ENCODE measurements around the gene LIMA1. TPM values are rescaled to one million over a fixed set of nuclear protein-coding genes. Genes with fewer than 3 reads are reported as not detected.
A peak's percentile ranks its signal among the peaks of the same experiment; 100 is the strongest.
"Not testable (repeated sequence)": the region's sequence is repeated elsewhere in the genome, so short reads cannot be mapped to it uniquely, and the experiment has no call there.

Gene LIMA1
- polyA plus RNA-seq, 1 donor: 93.6 TPM

DNA sequence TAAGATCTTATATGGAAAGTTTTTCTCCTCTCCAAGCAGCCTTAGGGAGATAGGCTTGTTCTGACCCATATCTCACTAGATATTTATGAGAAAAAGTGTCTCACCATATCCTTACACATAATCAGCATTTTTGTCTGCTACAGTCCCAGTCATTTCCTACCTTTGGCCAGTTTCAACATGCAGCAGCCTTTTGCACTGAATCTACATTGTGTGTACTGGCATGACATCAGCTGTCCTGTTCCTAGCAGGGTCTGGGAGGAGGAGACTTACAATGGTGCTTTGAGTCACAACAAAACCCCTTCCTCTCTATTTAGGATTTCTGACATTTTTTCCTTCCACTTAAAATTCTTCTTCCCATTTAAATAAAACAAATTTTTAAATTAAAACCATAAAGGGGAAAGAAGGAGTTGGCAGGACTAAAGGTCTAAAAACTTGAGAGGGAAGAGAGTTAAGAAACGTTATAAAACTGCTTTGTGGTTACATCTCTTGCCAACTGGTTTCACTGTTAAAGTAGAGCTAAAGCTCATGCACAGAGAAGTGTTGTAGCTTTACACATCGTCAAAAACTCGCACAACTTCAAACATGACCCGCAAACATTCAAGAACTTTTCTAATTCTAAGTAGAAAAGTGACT lies 62.8 kb downstream of the LIMA1 start:
- no peak for DNase-seq

DNA sequence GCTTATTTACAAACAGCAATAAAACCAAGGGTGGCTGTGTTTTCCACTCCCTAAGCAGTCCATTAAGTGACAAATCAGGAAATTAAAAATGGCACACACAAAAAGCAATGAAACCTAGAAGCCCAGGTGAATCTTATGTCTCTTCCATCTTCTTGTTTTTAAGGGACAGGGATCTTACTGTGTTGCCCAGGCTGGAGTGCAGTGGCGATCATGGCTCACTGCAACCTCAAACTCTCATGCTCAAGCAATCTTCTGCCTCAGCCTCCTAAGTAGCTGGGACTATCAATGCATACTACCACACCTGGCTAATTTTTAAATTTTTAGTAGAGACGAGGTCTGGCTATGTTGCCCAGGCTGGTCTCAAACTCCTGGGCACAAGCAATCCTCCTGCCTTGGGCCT lies 63.8 kb downstream of the LIMA1 start:
- DNase-seq: no peak

DNA sequence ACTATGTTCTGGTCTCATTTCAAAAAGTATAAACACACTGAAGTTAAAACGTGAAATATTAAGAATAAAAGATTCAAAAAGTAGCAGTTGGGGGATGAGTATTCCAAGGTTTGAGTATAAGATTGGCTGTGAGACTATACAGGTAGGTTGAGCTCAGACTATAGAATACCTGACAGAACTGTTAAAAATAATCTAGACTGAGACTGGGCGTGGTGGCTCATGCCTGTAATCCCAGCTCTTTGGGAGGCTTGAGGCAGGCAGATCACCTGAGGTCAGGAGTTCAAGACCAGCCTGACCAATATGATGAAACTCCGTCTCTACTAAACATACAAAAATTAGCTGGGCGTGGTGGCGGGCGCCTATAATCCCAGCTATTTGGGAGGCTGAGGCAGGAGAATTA lies 64.3 kb downstream of the LIMA1 start:
- not testable (repeated sequence) for DNase-seq

DNA sequence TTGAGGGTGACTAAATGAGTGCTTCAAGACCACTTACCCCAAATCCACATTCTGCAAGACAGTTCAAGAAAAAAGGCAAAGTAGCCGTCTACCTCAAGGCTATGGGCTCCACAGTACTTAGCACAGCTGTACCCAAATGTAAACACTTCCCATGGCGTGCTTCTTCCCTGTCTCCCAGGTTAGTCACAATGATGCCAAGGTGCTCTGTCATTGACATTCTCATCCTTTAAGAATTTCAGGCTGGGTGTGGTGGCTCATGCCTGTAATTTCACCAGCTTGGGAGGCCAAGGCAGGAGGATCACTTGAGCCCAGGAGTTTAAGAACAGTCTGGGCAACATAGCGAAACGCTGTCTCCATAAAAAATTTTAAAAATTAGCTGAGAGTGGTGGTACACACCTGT lies 64.9 kb downstream of the LIMA1 start:
- no peak for DNase-seq

DNA sequence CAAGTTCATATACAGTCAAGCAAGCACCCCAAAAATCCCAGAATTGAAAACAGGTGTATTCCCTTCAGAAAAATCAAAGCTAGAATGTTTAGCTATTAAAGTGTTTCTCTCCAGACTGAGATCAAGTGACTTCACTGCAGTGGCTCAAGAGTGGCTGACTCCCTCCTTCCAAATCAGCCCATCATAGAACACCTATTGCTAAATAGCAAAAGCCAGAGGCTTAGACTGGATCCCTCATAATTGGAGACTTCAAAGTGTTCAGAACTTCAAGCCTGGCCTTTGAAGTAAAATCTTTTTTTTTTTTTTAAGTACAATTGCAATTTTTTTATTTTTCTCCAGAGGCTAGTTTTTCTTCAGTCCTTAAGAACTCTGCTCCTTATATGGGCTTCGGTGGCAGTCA lies 66.1 kb downstream of the LIMA1 start:
- DNase-seq: no peak

DNA sequence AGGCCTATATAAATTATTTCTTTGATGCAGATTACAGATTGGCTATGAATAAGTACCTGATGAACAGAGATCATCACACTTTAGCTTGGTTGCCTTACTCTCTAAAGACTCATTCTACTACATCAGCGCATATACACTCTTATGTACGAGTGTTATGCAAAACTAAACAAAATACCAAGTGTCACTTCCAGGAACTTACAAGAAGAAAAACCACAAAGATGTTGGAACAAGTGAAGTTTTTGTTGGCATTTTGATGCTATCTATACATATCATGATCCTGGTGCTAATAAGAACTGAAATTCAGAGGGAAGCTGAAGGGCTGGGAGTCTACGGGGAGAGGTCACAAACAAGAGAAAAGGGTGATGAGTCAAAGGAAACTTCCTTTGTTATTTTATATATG lies 68.3 kb downstream of the LIMA1 start:
- no peak for DNase-seq

DNA sequence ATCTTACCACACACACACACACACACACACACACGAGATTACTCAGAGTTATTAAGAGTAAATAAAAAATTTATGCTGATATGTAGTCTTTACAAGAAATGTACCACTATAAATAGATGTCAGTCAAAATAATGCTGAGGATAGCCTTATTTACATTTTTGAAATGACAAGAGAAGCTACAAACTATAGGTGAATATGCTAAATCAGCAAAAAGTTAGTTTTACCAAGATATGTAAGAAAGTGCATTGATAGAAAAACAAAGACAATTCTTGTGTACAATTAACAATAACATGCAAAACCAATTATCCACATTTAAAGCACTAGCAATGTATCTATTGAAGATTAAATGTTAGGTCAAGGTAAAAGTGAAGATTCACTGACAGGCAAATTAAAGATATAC lies 69.3 kb downstream of the LIMA1 start:
- no peak for DNase-seq

DNA sequence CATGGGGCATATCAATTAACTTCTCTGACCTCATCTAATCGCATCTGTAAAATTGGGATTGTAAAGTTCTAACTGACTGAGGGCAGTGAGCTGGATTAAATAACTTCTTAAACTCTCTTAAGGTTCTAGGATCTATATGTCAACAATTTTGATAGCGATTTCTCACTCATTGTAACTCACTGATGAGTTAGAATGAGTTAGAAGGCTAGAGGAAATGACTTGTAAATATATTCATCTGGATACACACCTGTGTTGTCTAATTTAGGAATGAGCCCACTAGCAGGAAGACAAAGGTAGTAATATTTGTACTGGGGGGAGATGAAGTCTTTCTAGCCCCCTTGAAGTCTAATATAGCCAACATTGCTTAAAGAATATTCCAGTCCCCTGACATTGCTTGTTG lies 69.9 kb downstream of the LIMA1 start:
- no peak for DNase-seq

DNA sequence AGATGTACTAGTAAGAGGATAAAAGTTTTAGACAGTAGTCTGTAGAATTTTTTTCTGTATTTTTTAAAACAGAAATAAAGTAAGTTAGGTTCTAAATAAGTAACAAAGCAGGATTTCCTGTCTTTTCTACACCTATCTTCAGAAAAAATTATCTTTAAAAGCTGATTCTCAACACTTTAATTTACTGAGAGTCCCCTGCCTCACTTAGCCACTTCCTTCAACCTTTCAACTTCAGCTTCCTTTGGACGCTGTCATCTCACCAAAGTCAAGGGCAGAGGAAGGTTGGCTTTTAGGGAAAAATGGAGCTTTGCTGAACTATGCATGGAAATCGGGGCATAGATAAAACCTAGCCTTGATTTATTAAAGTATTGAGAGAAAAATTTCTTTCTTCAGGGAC lies 71.3 kb downstream of the LIMA1 start:
- DNase-seq: no peak

DNA sequence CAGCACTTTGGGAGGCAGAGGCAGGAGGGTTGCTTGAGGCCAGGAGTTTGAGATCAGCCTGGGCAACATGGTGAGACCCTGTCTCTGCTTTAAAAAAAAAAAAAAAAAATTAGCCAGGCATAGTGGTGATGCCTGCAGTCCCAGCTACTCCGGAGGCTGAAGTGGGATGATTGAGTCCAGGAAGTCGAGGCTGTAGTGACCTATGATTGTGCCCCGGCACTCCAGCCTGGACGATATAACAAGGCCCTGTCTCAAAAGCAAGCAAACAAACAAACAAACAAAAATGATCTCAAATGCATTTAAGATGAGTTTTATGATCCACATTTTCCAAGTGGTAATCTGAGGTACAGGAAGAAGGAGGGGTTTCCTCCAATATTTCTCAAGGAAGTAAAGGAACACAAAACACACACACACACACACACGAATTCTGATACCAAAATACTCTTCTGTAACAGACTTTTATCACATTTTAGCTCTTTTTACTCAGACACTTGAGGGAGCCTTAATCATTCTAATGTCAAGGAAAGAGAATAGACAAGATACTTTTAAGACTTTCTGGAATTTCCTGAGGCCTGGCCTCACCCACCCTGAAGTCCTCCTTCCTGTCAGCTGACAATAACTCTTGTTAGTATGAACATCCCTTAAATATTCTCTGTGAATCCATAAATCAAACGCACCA lies 71.8 kb downstream of the LIMA1 start:
- no peak for DNase-seq

DNA sequence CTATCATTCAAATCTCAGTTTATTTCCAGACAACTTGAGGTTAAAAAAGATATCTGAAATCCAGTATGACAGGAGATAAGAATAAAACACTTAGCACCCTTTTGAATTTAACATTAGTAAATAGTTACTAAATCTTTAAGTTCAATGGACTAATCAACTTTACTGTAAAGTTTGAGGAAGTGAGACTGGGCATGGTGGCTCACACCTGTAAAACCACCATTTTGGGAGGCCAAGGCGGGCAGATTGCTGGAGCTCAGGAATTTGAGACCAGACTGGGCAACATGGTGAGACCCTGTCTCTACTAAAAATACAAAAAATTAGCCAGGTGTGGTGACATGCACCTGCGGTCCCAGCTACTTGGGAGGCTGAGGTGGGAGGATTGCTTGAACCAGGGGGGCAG lies 75.9 kb downstream of the LIMA1 start:
- DNase-seq: no peak

DNA sequence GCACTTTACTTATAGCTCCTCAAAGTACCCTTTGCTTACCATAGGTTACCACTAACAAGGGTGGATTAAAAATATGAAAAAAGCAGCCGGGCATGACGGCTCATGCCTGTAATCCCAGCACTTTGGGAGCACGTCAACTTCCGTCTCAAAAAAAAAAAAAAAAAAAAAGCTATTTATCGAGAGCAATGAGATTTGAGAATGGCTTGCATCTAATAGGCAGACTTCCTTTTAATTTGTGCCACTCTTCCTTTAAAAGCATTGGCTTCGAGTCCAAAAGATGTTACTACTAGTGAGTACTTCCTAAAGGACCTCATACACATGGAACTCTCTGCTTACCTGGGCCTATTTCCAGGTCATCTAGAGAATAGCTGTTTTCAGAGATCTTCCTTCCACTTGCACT lies 77.7 kb downstream of the LIMA1 start:
- DNase-seq: no peak

DNA sequence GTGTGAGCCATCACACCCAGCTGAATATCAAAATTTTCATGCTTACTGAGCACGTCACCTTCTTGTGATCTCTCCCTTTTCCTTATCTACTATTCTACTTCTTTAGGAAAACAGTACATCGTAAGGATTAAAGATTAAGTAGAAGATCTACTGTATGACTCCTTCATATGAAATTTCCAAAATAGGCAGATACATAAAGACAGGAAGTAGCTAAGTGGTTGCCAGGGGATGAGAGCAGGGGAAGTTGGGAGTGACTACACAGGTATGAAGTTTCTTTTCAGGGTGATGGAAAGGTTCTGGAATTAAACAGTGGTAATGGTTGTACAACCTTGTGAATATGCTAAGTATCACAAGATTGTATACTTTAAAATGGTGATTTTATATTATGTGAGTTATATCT lies 79.6 kb downstream of the LIMA1 start:
- DNase-seq: no peak

DNA sequence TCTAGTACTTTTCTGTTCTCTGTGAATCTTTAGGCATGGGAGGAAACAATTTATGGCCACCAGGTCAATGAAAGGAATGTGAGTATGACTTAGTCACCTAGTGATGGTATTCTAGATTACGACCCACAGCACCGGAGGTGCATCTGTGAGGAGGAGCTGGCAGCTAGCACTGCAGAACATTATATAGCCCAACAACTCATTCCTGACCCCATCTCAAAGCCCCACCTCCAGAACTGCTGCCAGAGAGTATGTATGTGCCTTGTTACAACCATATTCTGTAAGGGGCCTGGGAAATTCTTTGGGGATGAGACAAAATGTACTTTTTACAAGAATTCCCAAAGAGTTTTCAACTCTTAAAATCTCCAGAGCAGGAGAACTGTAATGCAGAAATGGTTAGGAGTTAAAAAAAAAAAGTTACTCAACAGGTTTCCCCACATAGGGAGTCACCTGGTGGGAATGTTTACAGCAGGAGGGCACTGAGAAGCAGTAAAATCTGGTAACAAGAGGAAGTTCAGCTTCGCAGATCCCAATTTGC lies 81.3 kb downstream of the LIMA1 start:
- DNase-seq: peak; percentile 59

DNA sequence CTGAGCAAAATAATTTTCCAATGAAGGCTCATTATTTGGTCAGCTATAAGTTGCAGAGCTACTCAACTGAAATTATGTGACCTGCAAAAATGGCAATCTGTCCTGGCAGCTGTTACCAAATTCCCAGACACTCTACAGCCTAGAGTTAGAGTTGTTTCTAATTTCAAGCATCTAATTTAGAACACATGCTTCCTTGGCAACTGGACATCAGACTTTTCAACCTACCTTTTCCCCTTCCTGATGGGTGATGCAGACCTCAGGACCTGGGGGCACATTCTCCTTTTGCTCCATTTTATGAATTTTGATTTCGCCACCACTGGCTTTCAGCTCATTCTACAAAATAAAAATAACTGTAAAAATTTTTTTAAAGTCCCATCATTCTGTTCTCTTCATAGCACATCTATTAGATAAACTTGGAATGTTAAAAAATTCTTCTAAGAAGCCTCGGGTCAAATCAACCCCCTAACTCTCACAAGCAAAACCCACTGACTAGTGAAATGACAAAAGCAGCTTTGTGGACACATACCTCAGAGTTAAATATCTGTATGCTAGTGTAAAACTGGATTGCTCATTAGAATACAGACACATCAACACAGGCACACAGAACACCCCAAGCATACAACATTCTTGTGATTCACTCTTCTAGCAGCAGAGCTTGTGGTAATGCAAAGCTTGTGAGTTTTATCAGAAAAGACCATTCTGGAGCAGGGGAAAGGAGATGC lies 82.6 kb downstream of the LIMA1 start:
- no peak for DNase-seq

DNA sequence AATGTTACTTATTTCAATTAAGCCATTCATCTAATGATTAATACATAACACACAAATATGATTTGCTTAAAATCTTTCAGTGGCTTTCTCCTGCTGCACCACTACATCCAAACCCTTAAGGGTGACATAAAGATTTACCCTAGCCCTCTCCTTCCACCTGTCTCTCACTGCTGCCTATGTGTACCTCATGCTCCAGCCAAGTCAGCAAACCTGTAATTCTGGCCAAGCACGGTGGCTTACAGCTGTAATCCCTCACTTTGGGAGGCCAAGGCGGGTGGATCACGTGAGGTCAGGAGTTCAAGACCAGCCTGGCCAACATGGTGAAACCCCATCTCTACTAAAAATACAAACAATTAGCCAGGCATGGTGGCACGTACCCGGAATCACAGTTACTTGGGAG lies 84.5 kb downstream of the LIMA1 start:
- no peak for DNase-seq

DNA sequence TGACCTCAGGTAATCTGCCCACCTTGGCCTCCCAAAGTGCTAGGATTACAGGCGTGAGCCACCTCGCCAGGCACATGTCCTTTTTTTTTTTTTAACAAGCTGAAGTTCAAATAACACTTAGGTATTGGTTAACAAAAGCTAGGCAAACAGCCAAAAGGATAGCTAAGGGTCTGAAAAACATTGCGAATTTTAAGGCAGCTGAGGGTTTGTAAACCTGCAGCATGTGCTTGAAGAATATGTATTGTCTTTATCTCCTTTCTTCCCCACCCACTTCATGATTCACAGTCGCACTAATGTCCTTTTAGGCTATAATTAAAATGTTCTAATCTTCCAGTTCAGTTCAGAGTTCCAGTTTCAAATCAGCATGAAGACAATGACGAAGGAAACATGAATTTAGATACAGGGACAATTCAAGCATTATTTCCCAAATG lies 86.0 kb downstream of the LIMA1 start:
- DNase-seq: no peak

DNA sequence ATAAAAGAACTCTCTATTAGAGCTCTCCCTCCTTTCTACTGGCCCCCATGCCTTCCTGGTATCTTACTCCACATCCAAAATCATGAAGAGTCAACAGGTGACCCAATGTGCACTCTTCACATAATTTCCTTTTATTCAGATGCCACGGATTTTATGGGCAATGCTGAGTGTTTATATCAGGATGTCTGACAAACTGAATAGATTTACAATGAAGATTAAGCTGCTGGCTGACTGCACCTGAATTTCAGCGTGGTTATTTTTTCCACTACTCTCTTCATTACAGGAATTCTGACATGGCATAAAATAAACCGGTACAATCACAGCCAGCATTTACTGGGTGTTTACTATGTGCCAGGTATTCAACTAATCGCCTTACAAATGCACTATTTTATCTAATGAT lies 86.8 kb downstream of the LIMA1 start:
- no peak for DNase-seq

DNA sequence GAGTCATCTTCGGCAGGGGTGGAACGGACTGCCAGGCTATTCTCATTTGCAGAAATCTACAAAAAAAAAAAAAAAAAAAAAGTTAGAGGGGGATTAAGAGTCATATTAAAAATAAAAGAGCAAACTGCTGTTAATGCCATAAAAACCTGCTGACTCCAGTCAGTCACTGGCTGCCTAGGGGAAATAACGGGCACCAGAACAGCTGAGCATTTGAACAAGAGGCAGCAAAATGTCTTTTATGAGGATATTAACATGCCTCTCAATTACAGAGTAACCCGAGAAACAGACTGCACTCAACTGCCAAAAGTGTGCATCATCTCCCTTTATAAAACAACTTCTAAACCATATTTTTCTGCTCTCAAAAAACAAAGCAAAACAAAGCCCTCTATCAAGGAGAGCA lies 87.5 kb downstream of the LIMA1 start:
- DNase-seq: no peak

DNA sequence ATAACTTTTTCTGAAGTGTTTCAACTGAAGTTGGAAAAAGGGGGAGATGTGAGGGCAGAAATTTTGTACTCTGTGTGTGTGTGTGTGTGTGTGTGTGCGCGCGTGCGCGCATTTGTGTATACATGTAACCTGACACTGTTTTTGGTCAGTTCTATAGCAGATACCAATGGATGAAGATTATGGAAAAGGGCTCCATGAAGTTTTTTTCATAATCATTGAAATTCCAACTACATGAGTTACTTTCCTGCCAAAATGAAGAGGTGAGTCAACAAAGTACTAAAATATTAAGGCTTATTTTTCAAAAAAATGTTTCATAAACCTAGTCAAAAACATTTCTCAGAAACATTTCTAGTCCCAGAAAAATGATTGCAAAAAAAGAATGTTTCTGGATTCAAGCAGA lies 90.4 kb downstream of the LIMA1 start:
- DNase-seq: no peak

DNA sequence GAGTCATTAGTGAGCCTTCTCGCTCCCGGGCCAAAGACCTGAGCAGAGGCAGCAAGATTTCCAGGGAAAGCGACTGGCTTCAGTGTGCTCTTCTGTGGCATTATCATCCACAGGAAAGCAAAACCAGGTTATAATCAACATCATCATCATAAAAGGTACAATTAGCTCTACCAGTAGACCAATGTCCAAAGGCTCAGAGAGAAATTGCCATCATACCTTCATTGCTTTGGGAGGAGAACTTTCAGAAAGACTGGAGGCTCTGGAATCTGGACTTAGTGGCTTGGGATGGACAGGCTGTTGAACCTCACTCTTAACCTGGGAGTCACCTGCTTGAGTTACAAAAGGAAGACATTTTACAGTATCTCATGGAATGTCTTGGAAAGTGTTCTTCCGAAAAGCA lies 91.1 kb downstream of the LIMA1 start:
- DNase-seq: no peak

DNA sequence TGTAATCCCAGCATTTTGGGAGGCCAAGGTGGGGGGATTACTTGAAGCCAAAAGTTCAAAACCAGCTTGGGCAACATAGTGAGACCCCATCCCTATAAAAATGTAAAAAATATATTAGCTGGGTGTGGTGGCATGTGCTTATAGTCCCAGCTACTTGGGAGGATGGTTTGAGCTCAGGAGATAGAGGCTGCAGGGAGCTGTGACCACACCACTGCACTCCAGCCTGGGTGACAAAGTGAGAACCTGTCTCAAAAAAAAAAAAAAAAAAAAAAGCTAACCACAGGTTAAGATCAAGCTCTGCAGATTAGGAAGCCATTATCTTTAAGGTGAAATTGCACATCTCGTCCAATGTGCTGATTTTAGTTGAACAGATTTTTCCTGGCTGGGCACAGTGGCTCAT lies 92.5 kb downstream of the LIMA1 start:
- no peak for DNase-seq

DNA sequence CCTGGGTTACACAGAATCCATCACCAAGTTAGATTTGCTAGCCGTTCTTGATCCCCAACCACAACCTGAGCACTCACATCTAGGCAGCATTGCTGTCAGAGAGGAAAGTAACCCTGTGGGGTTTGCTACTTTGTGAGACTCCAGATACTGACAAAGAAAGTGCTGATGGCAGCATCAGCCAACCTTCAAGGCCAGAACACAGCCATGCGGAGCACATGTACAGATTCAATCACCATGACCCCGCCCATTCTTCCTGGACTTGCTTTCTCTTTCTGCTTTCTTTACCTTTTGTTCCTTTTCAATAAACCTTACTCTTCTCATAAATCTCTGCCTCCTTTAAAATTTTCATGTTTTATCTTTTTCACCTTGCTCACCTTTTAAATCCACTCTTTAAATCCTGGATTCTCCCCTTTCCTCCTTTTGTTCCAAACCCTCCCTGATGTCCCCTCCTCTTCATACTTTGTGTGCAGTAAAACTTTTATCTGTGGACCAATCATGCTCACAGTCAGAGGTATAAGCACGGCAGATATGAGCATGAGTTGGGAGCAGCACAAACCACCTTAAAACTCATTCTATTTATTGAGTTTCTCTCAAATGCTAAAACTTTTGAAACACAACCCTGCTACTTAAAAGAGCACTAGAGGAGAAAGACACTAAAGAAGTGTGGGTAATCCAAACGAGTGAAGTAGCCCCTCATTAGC lies 94.3 kb downstream of the LIMA1 start:
- DNase-seq: no peak
